PC-9 (cell line): ENCODE results near the gene MARCHF6. TPM values are rescaled to one million over a fixed set of nuclear protein-coding genes. Genes with fewer than 3 reads are reported as not detected.

ENCODE experiments used
- BruUV-seq: library from RNA; stranded (reverse); fragments of 400-500 nt; replicated peaks from 2 replicates; lab custom pipeline; 2021; lab: Mats Ljungman, UMichigan
- CTCF ChIA-PET: fragments of 300-600 bp; sonication (Branson Sonifier 250); formaldehyde crosslinking; loops from one replicate; lab custom pipeline; 2022; ENCODE audit warnings: antibody characterized with exemption; lab: Charles Lee
- POLR2A ChIA-PET: fragments of 300-600 bp; sonication (Branson Sonifier 250); formaldehyde crosslinking; loops from one replicate; lab custom pipeline; 2022; ENCODE audit warnings: antibody characterized with exemption; ENCODE audit not compliant: unreplicated experiment; lab: Charles Lee
- DNase-seq, 2 experiments: peaks; one replicate each; pipeline versions ENCODE4 v3.0.0 to v3.0.0-alpha.2; 2015 to 2022; ENCODE audit warnings: mixed read lengths in 1 of 2
- H2AFZ ChIP-seq: fragments of 200-600 bp; sonication (generic); 2 replicates; pipeline ENCODE4 v1.8.1; 2017; ENCODE audit warnings: antibody characterized with exemption
- H3F3A ChIP-seq: fragments of 200-600 bp; sonication (generic); 2 replicates; pipeline ENCODE4 v1.8.1; 2017; ENCODE audit warnings: antibody characterized with exemption, mild to moderate bottlenecking, low read depth; ENCODE audit not compliant: insufficient read depth
- H3K27ac ChIP-seq: fragments of 200-600 bp; sonication (generic); 2 replicates; pipeline ENCODE4 v1.6.1; 2016; ENCODE audit warnings: mixed run types
- H3K27me3 ChIP-seq: fragments of 200-600 bp; sonication (generic); 2 replicates; pipeline ENCODE4 v1.6.1; 2016; ENCODE audit warnings: low read depth, mixed run types; ENCODE audit not compliant: insufficient read depth
- H3K36me3 ChIP-seq: fragments of 200-600 bp; sonication (generic); 2 replicates; pipeline ENCODE4 v1.6.1; 2016; ENCODE audit warnings: low read depth, mixed run types
- H3K4me1 ChIP-seq: fragments of 200-600 bp; sonication (generic); replicated peaks from 2 replicates; pipeline ENCODE4 v1.6.1; 2016; ENCODE audit warnings: mixed run types; ENCODE audit not compliant: insufficient read depth
- H3K4me2 ChIP-seq: fragments of 200-600 bp; sonication (generic); 2 replicates; pipeline ENCODE4 v1.6.1; 2017; ENCODE audit warnings: mixed run types
- H3K4me3 ChIP-seq: fragments of 200-600 bp; sonication (generic); 2 replicates; pipeline ENCODE4 v1.6.1; 2016; ENCODE audit warnings: mixed run types
- H3K79me2 ChIP-seq: fragments of 200-600 bp; sonication (generic); 2 replicates; pipeline ENCODE4 v1.6.1; 2017; ENCODE audit warnings: low read depth, mixed run types
- H3K9me2 ChIP-seq: fragments of 200-600 bp; sonication (generic); 2 replicates; pipeline ENCODE4 v1.8.1; 2017; ENCODE audit warnings: mild to moderate bottlenecking; ENCODE audit not compliant: insufficient read depth
- H3K9me3 ChIP-seq: fragments of 200-600 bp; sonication (generic); 2 replicates; pipeline ENCODE4 v1.8.1; 2016; ENCODE audit warnings: low read depth; ENCODE audit not compliant: insufficient read depth
- H4K20me1 ChIP-seq: fragments of 200-600 bp; sonication (generic); 2 replicates; pipeline ENCODE4 v1.8.1; 2017; ENCODE audit not compliant: insufficient read depth
- EZH2 ChIP-seq: fragments of 200-600 bp; sonication (generic); IDR thresholded peaks from 2 replicates; pipeline ENCODE4 v1.8.0; 2017; ENCODE audit warnings: antibody characterized with exemption, low read depth
- intact Hi-C: fragments of 100-400 bp; cut with micrococcal nuclease; formaldehyde crosslinking; loops from one replicate; pipeline ENCODE4 v1.10.0; 2022; ENCODE audit not compliant: unreplicated experiment
- total RNA-seq: library from RNA; stranded (reverse); gene quantifications from 2 replicates; pipeline ENCODE4 v1.2.3, GENCODE V29; 2021
- TF ChIP-seq, protein P1 (sequence below): fragments of 200-600 bp; sonication (generic); conservative IDR thresholded peaks from 2 replicates; pipeline ENCODE4 v1.6.1; 2017; ENCODE audit warnings: mixed run types, antibody characterized with exemption, mild to moderate bottlenecking, moderate library complexity

Gene MARCHF6
- total RNA-seq, 1 experiment from 2014 or later: 364 TPM

GRCh38 chr5:10311595-10312425 lies 41.7 kb upstream of the MARCHF6 start:
- H3K9me2 ChIP-seq: no peaks in the 10 kb centered on the region
- TF ChIP-seq EZH2: no peak
- TF ChIP-seq, protein P1, sequence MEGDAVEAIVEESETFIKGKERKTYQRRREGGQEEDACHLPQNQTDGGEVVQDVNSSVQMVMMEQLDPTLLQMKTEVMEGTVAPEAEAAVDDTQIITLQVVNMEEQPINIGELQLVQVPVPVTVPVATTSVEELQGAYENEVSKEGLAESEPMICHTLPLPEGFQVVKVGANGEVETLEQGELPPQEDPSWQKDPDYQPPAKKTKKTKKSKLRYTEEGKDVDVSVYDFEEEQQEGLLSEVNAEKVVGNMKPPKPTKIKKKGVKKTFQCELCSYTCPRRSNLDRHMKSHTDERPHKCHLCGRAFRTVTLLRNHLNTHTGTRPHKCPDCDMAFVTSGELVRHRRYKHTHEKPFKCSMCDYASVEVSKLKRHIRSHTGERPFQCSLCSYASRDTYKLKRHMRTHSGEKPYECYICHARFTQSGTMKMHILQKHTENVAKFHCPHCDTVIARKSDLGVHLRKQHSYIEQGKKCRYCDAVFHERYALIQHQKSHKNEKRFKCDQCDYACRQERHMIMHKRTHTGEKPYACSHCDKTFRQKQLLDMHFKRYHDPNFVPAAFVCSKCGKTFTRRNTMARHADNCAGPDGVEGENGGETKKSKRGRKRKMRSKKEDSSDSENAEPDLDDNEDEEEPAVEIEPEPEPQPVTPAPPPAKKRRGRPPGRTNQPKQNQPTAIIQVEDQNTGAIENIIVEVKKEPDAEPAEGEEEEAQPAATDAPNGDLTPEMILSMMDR: no peak
- CTCF ChIA-PET: interaction anchor here (0.7 kb wide), 1 partner anchor 467 kb away, joined by 3 read pairs; no protein-coding TSS in a partner anchor

GRCh38 chr5:10315201-10315600 lies 38.3 kb upstream of the MARCHF6 start:
- Histone ChIP-seq H3K4me1 (peaks cover 11% of the 10 kb centered on the region), H3F3A (peaks cover 13% of the 10 kb centered on the region; the same call in 1 of the 2 replicates), H3K9me3 (no peaks in the 10 kb centered on the region; the same call in 1 of the 2 replicates), H3K9me2 (no peaks in the 10 kb centered on the region), H3K27ac (no peak overlapping the region), H3K36me3 (no peaks in the 10 kb centered on the region), H3K79me2 (no peaks in the 10 kb centered on the region), H3K4me2 (no peak overlapping the region), H4K20me1 (no peaks in the 10 kb centered on the region), H3K27me3 (no peaks in the 10 kb centered on the region), H3K4me3 (no peak overlapping the region), H2AFZ (no peak overlapping the region)
- intact Hi-C loops: no loop called here
- no peak for DNase-seq
- BruUV-seq: no TSS peak
- ChIA-PET POLR2A (interaction anchor here (1.0 kb wide), 1 partner anchor 11 kb away, joined by 9 read pairs; no protein-coding TSS in a partner anchor), CTCF (no interaction called here)
- TF ChIP-seq, protein P1: no peak
- no peak for TF ChIP-seq EZH2

More at GRCh38 chr5:10311595-10312425, 41.7 kb upstream of the MARCHF6 start:
- Histone ChIP-seq H3K4me2 (no peak overlapping the region), H4K20me1 (no peaks in the 10 kb centered on the region), H2AFZ (no peak overlapping the region), H3K27me3 (no peaks in the 10 kb centered on the region), H3F3A (peaks cover 30% of the 10 kb centered on the region), H3K36me3 (no peaks in the 10 kb centered on the region), H3K4me1 (peaks cover 21% of the 10 kb centered on the region), H3K79me2 (peaks cover 4% of the 10 kb centered on the region), H3K27ac (no peak overlapping the region), H3K4me3 (no peak overlapping the region), H3K9me3 (no peaks in the 10 kb centered on the region; the same call in 1 of the 2 replicates)
- BruUV-seq: no TSS peak
- intact Hi-C loops: loop anchor here (2.0 kb wide), 1 partner anchor 21 kb away; no protein-coding TSS in a partner anchor
- no peak for DNase-seq
- POLR2A ChIA-PET: no interaction called here

GRCh38 chr5:10315824-10316509 lies 37.5 kb upstream of the MARCHF6 start:
- ChIA-PET POLR2A (interaction anchor here (1.0 kb wide), 1 partner anchor 12 kb away, joined by 9 read pairs; no protein-coding TSS in a partner anchor), CTCF (no interaction called here)
- H3K27me3 ChIP-seq: no peaks in the 10 kb centered on the region
- no peak for TF ChIP-seq EZH2
- TF ChIP-seq, protein P1: no peak
- no peak overlapping the region for H2AFZ ChIP-seq
- no peaks in the 10 kb centered on the region for H3K9me2 ChIP-seq
- no TSS peak for BruUV-seq
- no peaks in the 10 kb centered on the region; the same call in 1 of the 2 replicates for H3K9me3 ChIP-seq
- no peaks in the 10 kb centered on the region for H3K79me2 ChIP-seq
- H3F3A ChIP-seq: peaks cover 5% of the 10 kb centered on the region; the same call in 1 of the 2 replicates
- H3K36me3 ChIP-seq: no peaks in the 10 kb centered on the region
- intact Hi-C loops: no loop called here
- no peak overlapping the region for H3K4me2 ChIP-seq
- H4K20me1 ChIP-seq: no peaks in the 10 kb centered on the region
- no peak overlapping the region for H3K27ac ChIP-seq
- H3K4me1 ChIP-seq: peaks cover 5% of the 10 kb centered on the region
- no peak for DNase-seq
- H3K4me3 ChIP-seq: no peak overlapping the region
